ENCODE measurements around the gene MAML3. TPM values are rescaled to one million over a fixed set of nuclear protein-coding genes. Genes with fewer than 3 reads are reported as not detected.

MAML3 gene
- total RNA-seq, 1 experiment from 2014 or later: 20.8 TPM

DNA sequence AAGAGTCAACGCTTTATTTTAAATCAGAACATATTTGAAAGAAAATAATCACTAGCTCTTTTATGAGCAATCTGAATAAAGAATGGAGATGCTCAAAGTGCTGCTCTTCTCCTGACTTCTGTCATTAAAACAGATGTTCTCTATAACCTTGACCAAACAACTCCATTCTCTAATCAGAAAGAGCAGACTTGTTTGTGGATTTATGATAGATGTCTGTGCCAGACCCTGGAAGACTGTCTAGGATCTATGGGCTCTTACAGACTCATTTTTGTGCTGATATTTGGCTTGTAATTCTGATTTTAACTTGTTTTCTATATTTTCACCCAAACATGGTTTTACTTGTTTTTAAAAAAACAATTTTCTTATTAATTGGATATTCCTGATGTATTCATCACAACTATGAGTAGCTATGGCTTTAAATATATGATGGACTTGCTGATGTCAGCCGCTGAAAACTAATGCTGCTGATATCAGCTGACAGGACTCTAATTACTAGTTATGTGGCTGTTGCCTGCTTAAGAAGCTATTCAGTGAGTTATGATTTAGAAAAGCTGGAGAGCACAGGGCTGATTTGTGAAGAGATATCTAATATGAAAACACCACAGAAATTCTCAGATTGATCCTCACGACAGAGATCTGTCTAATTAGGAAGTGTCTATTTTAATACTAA is 31.6 kb upstream of the MAML3 start:
- no peak overlapping the region for H3K4me2 ChIP-seq (ENCODE audit: low read depth, low read length, poor library complexity, severe bottlenecking)

DNA sequence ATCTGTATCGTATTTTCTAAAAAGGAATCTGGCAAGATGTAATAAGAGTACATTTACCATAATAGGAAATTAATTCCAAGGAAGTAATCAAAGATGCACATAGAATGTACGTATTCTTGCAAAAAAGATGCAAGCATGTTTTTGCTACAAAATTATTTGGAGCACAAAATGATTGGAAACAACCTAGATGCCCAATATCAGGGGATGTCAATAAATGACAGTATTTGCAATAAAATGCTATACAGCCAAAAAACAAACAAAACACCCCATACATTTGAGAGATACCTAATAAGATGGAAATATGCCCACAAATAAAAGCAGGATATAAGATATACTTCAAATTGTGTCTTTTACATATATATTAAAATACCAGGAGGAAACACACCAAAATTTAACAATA is 29.3 kb upstream of the MAML3 start:
- no peaks in the 10 kb centered on the region for H3K36me3 ChIP-seq (ENCODE audit: insufficient read depth, low read length)

More for the DNA sequence above, 31.6 kb upstream of the MAML3 start:
- Histone ChIP-seq H3K36me3 (ENCODE audit: insufficient read depth, low read length) (no peaks in the 10 kb centered on the region), H2AFZ (ENCODE audit: low read length) (no peak overlapping the region), H3K9me3 (ENCODE audit: low read length) (no peaks in the 10 kb centered on the region), H3K27ac (ENCODE audit: low read length) (no peak overlapping the region), H3K4me3 (ENCODE audit: low read length) (no peak overlapping the region), H3K79me2 (ENCODE audit: low read length) (no peaks in the 10 kb centered on the region), H3K9me2 (replicated peaks; ENCODE audit: insufficient read depth, low read length) (no peaks in the 10 kb centered on the region), H3K27me3 (ENCODE audit: low read length) (no peaks in the 10 kb centered on the region), H3K4me1 (ENCODE audit: low read length) (no peaks in the 10 kb centered on the region), H4K20me1 (ENCODE audit: insufficient read depth, low read depth, low read length) (no peaks in the 10 kb centered on the region), H3K9ac (ENCODE audit: low read length) (no peak overlapping the region)
- no peak for DNase-seq

DNA sequence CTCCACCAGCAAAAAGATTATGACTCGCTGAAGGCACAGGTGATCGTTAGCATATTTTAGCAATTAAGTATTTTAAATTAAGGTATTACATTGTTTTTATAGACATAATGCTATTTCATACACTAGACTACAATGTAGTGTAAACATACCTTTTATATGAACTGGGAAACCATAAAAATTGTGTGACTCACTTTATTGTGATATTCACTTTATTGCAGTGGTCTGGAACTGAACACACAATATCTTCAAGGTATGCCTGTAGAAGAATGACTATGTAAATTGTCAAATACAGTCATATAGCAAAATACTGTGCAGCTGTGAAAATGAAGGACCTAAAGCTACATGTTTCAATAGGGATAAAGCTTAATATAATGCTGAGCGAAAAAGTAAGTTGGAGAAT is 26.6 kb upstream of the MAML3 start:
- DNase-seq: no peak
- Histone ChIP-seq H2AFZ (ENCODE audit: low read length) (no peak overlapping the region), H3K9ac (ENCODE audit: low read length) (no peak overlapping the region), H3K9me2 (replicated peaks; ENCODE audit: insufficient read depth, low read length) (no peaks in the 10 kb centered on the region), H3K4me3 (ENCODE audit: low read length) (no peak overlapping the region), H3K9me3 (ENCODE audit: low read length) (no peaks in the 10 kb centered on the region), H3K36me3 (ENCODE audit: insufficient read depth, low read length) (no peaks in the 10 kb centered on the region), H3K27me3 (ENCODE audit: low read length) (no peaks in the 10 kb centered on the region), H3K4me1 (ENCODE audit: low read length) (no peaks in the 10 kb centered on the region), H3K27ac (ENCODE audit: low read length) (no peak overlapping the region), H4K20me1 (ENCODE audit: insufficient read depth, low read depth, low read length) (no peaks in the 10 kb centered on the region), H3K4me2 (ENCODE audit: low read depth, low read length, poor library complexity, severe bottlenecking) (no peak overlapping the region), H3K79me2 (ENCODE audit: low read length) (no peaks in the 10 kb centered on the region)

More for the DNA sequence above, 29.3 kb upstream of the MAML3 start:
- Histone ChIP-seq H3K4me2 (ENCODE audit: low read depth, low read length, poor library complexity, severe bottlenecking) (no peak overlapping the region), H3K27ac (ENCODE audit: low read length) (no peak overlapping the region), H3K79me2 (ENCODE audit: low read length) (no peaks in the 10 kb centered on the region), H3K9me2 (replicated peaks; ENCODE audit: insufficient read depth, low read length) (no peaks in the 10 kb centered on the region), H3K9me3 (ENCODE audit: low read length) (no peaks in the 10 kb centered on the region), H3K27me3 (ENCODE audit: low read length) (no peaks in the 10 kb centered on the region), H4K20me1 (ENCODE audit: insufficient read depth, low read depth, low read length) (no peaks in the 10 kb centered on the region), H3K4me1 (ENCODE audit: low read length) (no peaks in the 10 kb centered on the region), H3K9ac (ENCODE audit: low read length) (no peak overlapping the region), H2AFZ (ENCODE audit: low read length) (no peak overlapping the region), H3K4me3 (ENCODE audit: low read length) (no peak overlapping the region)
- no peak for DNase-seq

DNA sequence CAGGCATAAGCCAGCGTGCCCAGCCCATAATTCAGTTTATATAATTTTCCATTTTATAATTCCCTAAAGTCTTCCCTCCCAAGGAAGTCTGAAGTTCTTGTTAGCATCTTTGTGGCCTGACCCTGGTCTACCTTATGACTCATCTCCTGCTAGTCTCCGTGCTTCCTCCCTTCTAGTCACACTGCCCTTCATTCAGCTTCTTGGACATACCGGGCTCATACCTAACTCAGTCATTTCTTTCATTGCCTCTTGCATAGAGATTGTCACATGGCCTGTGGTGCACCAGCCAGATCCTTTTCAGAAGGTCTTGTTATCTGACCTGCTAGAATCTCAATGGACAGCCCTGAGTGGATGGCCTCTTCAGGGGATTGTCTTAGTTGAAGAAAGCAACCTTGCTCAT is 22.8 kb upstream of the MAML3 start:
- H3K36me3 ChIP-seq (ENCODE audit: insufficient read depth, low read length): no peaks in the 10 kb centered on the region
- no peak overlapping the region for H2AFZ ChIP-seq (ENCODE audit: low read length)
- no peak overlapping the region for H3K4me2 ChIP-seq (ENCODE audit: low read depth, low read length, poor library complexity, severe bottlenecking)
- H4K20me1 ChIP-seq (ENCODE audit: insufficient read depth, low read depth, low read length): no peaks in the 10 kb centered on the region
- no peaks in the 10 kb centered on the region for H3K4me1 ChIP-seq (ENCODE audit: low read length)
- H3K9me2 ChIP-seq (replicated peaks; ENCODE audit: insufficient read depth, low read length): no peaks in the 10 kb centered on the region
- no peak overlapping the region for H3K4me3 ChIP-seq (ENCODE audit: low read length)
- no peak overlapping the region for H3K9ac ChIP-seq (ENCODE audit: low read length)
- no peaks in the 10 kb centered on the region for H3K9me3 ChIP-seq (ENCODE audit: low read length)
- no peaks in the 10 kb centered on the region for H3K79me2 ChIP-seq (ENCODE audit: low read length)
- H3K27me3 ChIP-seq (ENCODE audit: low read length): no peaks in the 10 kb centered on the region
- DNase-seq: no peak
- no peak overlapping the region for H3K27ac ChIP-seq (ENCODE audit: low read length)

DNA sequence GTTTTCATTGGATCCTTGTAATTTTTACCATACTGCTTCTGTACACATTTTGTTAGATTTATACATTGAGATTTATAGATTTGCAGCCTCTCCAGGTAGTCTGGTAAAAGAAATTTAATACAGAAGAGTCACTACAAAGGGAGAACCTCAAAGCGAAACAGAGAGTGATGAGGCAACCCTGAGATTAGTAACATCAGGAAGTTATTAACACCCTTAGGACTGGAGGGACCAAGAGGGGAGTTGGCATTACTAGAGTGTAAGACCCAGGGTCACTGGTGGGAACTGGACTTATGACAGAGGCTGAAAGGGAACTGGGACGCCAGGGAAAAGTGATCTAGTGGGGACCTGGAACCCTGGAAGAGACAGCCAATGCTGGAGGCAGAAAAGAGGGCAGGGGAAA is 20.6 kb upstream of the MAML3 start:
- no peaks in the 10 kb centered on the region for H3K4me1 ChIP-seq (ENCODE audit: low read length)
- H3K36me3 ChIP-seq (ENCODE audit: insufficient read depth, low read length): no peaks in the 10 kb centered on the region
- H3K79me2 ChIP-seq (ENCODE audit: low read length): no peaks in the 10 kb centered on the region
- no peak overlapping the region for H3K4me2 ChIP-seq (ENCODE audit: low read depth, low read length, poor library complexity, severe bottlenecking)
- H3K9me3 ChIP-seq (ENCODE audit: low read length): no peaks in the 10 kb centered on the region
- no peak overlapping the region for H3K27ac ChIP-seq (ENCODE audit: low read length)
- H4K20me1 ChIP-seq (ENCODE audit: insufficient read depth, low read depth, low read length): no peaks in the 10 kb centered on the region
- H2AFZ ChIP-seq (ENCODE audit: low read length): no peak overlapping the region; the same call in 1 of the 2 replicates
- DNase-seq: no peak
- H3K9ac ChIP-seq (ENCODE audit: low read length): no peak overlapping the region
- H3K4me3 ChIP-seq (ENCODE audit: low read length): no peak overlapping the region
- no peaks in the 10 kb centered on the region for H3K27me3 ChIP-seq (ENCODE audit: low read length)
- no peaks in the 10 kb centered on the region for H3K9me2 ChIP-seq (replicated peaks; ENCODE audit: insufficient read depth, low read length)

DNA sequence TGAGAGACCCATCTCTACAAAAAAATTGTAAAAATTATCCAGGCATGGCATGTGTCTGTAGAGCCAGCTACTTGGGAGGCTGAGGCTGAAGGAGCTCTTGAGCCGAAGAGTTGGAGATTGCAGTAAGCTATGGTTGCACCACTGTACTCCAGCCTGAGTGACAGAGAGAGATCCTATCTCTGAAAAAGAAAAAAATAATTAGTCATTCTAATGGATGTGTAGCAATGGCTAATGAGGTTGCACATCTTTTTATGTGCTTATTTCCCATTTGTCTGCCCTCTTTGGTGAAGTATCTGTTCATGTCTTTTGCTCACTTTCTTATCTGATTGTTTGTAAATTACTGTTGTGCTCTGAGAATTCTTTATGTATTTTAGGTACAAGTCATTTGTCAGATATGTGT is 19.0 kb upstream of the MAML3 start:
- Histone ChIP-seq H3K9me3 (ENCODE audit: low read length) (no peaks in the 10 kb centered on the region), H3K27me3 (ENCODE audit: low read length) (no peaks in the 10 kb centered on the region), H3K36me3 (ENCODE audit: insufficient read depth, low read length) (no peaks in the 10 kb centered on the region), H2AFZ (ENCODE audit: low read length) (no peak overlapping the region), H4K20me1 (ENCODE audit: insufficient read depth, low read depth, low read length) (no peaks in the 10 kb centered on the region), H3K4me3 (ENCODE audit: low read length) (no peak overlapping the region), H3K9ac (ENCODE audit: low read length) (no peak overlapping the region), H3K4me2 (ENCODE audit: low read depth, low read length, poor library complexity, severe bottlenecking) (no peak overlapping the region), H3K79me2 (ENCODE audit: low read length) (no peaks in the 10 kb centered on the region), H3K9me2 (replicated peaks; ENCODE audit: insufficient read depth, low read length) (no peaks in the 10 kb centered on the region), H3K4me1 (ENCODE audit: low read length) (peaks cover 2% of the 10 kb centered on the region; the same call in 1 of the 2 replicates), H3K27ac (ENCODE audit: low read length) (no peak overlapping the region)
- DNase-seq: no peak

DNA sequence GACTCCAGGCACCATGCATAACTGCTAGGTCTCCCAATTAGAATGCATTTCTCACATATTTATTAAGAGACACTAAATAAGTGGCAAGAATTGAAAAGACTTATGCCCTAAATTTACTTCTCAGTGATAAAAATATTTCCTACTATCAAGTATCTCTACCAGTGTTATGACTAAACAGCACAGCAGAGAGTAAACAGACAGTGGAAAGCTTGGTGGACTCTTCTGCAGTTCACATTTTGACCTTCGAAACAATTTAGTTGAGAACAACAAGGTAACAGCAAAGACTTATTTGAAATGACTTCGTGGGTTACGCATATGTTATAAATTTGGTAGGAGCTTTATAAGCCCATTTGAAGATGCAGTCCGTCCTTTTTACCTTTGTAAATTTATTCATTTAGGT is 16.3 kb upstream of the MAML3 start:
- H3K27ac ChIP-seq (ENCODE audit: low read length): no peak overlapping the region
- no peaks in the 10 kb centered on the region for H3K27me3 ChIP-seq (ENCODE audit: low read length)
- no peaks in the 10 kb centered on the region for H3K79me2 ChIP-seq (ENCODE audit: low read length)
- H3K4me3 ChIP-seq (ENCODE audit: low read length): no peak overlapping the region
- H3K9me3 ChIP-seq (ENCODE audit: low read length): no peaks in the 10 kb centered on the region
- H3K9me2 ChIP-seq (replicated peaks; ENCODE audit: insufficient read depth, low read length): no peaks in the 10 kb centered on the region
- no peak overlapping the region for H3K9ac ChIP-seq (ENCODE audit: low read length)
- no peaks in the 10 kb centered on the region for H3K36me3 ChIP-seq (ENCODE audit: insufficient read depth, low read length)
- peaks cover 4% of the 10 kb centered on the region; the same call in 1 of the 2 replicates for H3K4me1 ChIP-seq (ENCODE audit: low read length)
- no peak overlapping the region for H2AFZ ChIP-seq (ENCODE audit: low read length)
- no peak for DNase-seq
- H3K4me2 ChIP-seq (ENCODE audit: low read depth, low read length, poor library complexity, severe bottlenecking): no peak overlapping the region
- H4K20me1 ChIP-seq (ENCODE audit: insufficient read depth, low read depth, low read length): no peaks in the 10 kb centered on the region

DNA sequence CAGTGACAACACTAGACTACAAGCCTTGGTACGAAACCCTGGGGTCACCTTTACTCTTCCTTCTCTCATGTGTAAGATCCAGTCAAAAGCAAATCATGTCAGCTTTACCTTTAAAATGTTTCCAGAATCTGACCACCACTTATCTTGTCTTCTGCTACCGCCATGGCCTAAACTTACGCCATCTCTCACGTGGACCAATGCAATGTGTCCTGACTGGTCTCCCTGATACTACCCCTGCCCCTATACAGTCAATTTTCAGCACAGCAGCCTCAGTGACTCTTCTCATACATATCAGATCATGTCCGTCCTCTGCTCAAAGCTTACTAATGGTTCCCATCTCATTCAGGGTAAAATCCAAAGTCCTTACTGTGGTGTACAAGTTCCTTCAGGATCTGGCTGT is 15.0 kb upstream of the MAML3 start:
- DNase-seq: no peak
- H2AFZ ChIP-seq (ENCODE audit: low read length): no peak overlapping the region
- H3K36me3 ChIP-seq (ENCODE audit: insufficient read depth, low read length): no peaks in the 10 kb centered on the region
- no peaks in the 10 kb centered on the region for H3K9me3 ChIP-seq (ENCODE audit: low read length)
- H3K9ac ChIP-seq (ENCODE audit: low read length): no peak overlapping the region
- H3K4me2 ChIP-seq (ENCODE audit: low read depth, low read length, poor library complexity, severe bottlenecking): no peak overlapping the region
- peaks cover 4% of the 10 kb centered on the region; the same call in 1 of the 2 replicates for H3K4me1 ChIP-seq (ENCODE audit: low read length)
- no peak overlapping the region for H3K27ac ChIP-seq (ENCODE audit: low read length)
- H3K4me3 ChIP-seq (ENCODE audit: low read length): no peak overlapping the region
- no peaks in the 10 kb centered on the region for H3K79me2 ChIP-seq (ENCODE audit: low read length)
- H3K27me3 ChIP-seq (ENCODE audit: low read length): no peaks in the 10 kb centered on the region
- H3K9me2 ChIP-seq (replicated peaks; ENCODE audit: insufficient read depth, low read length): no peaks in the 10 kb centered on the region
- no peaks in the 10 kb centered on the region for H4K20me1 ChIP-seq (ENCODE audit: insufficient read depth, low read depth, low read length)

Data from Karpas-422 (cell line).